ENCODE measurements around the gene DCDC2C. TPM values are rescaled to one million over a fixed set of nuclear protein-coding genes. Genes with fewer than 3 reads are reported as not detected.

Gene DCDC2C
- total and polyA plus RNA-seq, 2 donors from 2014 or later, result not detected

- no peak overlapping the region for H3K9ac ChIP-seq (ENCODE audit: low read length in 3 of 3)
- H3K36me3 ChIP-seq (ENCODE audit: control insufficient read depth in 2 of 3, insufficient read depth in 3 of 3, low read length in 3 of 3), result no peaks in the 10 kb centered on the region
- intact Hi-C loops (cut with DNase I), result no loop called here
- DNase-seq (no peak), FAIRE-seq (no peak)
- H3K4me3 ChIP-seq (ENCODE audit: low read length in 3 of 3), result no peak overlapping the region
- no peak overlapping the region for H3K27ac ChIP-seq (ENCODE audit: low read depth in 2 of 2, low read length in 2 of 2)
- no peak for TF ChIP-seq CTCF (IDR thresholded peaks at IDR 0.05; ENCODE audit: borderline replicate concordance, extremely low read depth, insufficient read depth)
- no peaks in the 10 kb centered on the region for H3K27me3 ChIP-seq (ENCODE audit: control insufficient read depth, insufficient read depth, low read length)
- H3K4me1 ChIP-seq (ENCODE audit: control insufficient read depth in 2 of 3, insufficient read depth in 2 of 3, low read depth in 1 of 3, low read length in 3 of 3), result no peaks in the 10 kb centered on the region
- no peaks in the 10 kb centered on the region for H3K9me3 ChIP-seq (ENCODE audit: control insufficient read depth in 2 of 3, insufficient read depth in 1 of 3, low read length in 3 of 3)
Measured at GRCh38 chr2:3737128-3737527, 33.8 kb downstream of the DCDC2C start.

- no peaks in the 10 kb centered on the region for H3K36me3 ChIP-seq (ENCODE audit: control insufficient read depth in 2 of 3, insufficient read depth in 3 of 3, low read length in 3 of 3)
- no peak overlapping the region for H3K9ac ChIP-seq (ENCODE audit: low read length in 3 of 3)
- peak; percentile 9 for TF ChIP-seq CTCF (IDR thresholded peaks at IDR 0.05; ENCODE audit: borderline replicate concordance, extremely low read depth, insufficient read depth)
- no peak overlapping the region for H3K27ac ChIP-seq (ENCODE audit: low read depth in 2 of 2, low read length in 2 of 2)
- no peaks in the 10 kb centered on the region for H3K9me3 ChIP-seq (ENCODE audit: control insufficient read depth in 2 of 3, insufficient read depth in 1 of 3, low read length in 3 of 3)
- no peaks in the 10 kb centered on the region for H3K27me3 ChIP-seq (ENCODE audit: control insufficient read depth, insufficient read depth, low read length)
- FAIRE-seq (no peak), DNase-seq (peak in 2 of 5 donors; percentile 22 to 62)
- H3K4me1 ChIP-seq (ENCODE audit: control insufficient read depth in 2 of 3, insufficient read depth in 2 of 3, low read depth in 1 of 3, low read length in 3 of 3), result no peaks in the 10 kb centered on the region
- intact Hi-C loops (cut with DNase I), result no loop called here
- H3K4me3 ChIP-seq (ENCODE audit: low read length in 3 of 3), result no peak overlapping the region
Measured at GRCh38 chr2:3738454-3738853, 35.1 kb downstream of the DCDC2C start.

GRCh38 chr2:3739313-3739712, 35.9 kb downstream of the DCDC2C start:
- intact Hi-C loops (cut with DNase I), result no loop called here
- no peak for FAIRE-seq

More at GRCh38 chr2:3739313-3739712, 35.9 kb downstream of the DCDC2C start:
- no peak overlapping the region for H3K4me3 ChIP-seq (ENCODE audit: low read length in 3 of 3)
- H3K27me3 ChIP-seq (ENCODE audit: control insufficient read depth, insufficient read depth, low read length), result no peaks in the 10 kb centered on the region
- no peak overlapping the region for H3K9ac ChIP-seq (ENCODE audit: low read length in 3 of 3)
- no peak overlapping the region for H3K27ac ChIP-seq (ENCODE audit: low read depth in 2 of 2, low read length in 2 of 2)
- no peaks in the 10 kb centered on the region for H3K4me1 ChIP-seq (ENCODE audit: control insufficient read depth in 2 of 3, insufficient read depth in 2 of 3, low read depth in 1 of 3, low read length in 3 of 3)
- H3K36me3 ChIP-seq (ENCODE audit: control insufficient read depth in 2 of 3, insufficient read depth in 3 of 3, low read length in 3 of 3), result no peaks in the 10 kb centered on the region
- DNase-seq, result no peak
- no peak for TF ChIP-seq CTCF (IDR thresholded peaks at IDR 0.05; ENCODE audit: borderline replicate concordance, extremely low read depth, insufficient read depth)
- H3K9me3 ChIP-seq (ENCODE audit: control insufficient read depth in 2 of 3, insufficient read depth in 1 of 3, low read length in 3 of 3), result no peaks in the 10 kb centered on the region

Data from kidney (tissue), 14 donors.